ENCODE measurements around the gene OR10K1. TPM values are rescaled to one million over a fixed set of nuclear protein-coding genes. Genes with fewer than 3 reads are reported as not detected.
A peak's percentile ranks its signal among the peaks of the same experiment; 100 is the strongest.

Gene OR10K1
- total and polyA plus RNA-seq, 9 of the 15 experiments (the other 6 are each of a cell fraction or from before 2014, with no cell fraction given), result not detected

DNA sequence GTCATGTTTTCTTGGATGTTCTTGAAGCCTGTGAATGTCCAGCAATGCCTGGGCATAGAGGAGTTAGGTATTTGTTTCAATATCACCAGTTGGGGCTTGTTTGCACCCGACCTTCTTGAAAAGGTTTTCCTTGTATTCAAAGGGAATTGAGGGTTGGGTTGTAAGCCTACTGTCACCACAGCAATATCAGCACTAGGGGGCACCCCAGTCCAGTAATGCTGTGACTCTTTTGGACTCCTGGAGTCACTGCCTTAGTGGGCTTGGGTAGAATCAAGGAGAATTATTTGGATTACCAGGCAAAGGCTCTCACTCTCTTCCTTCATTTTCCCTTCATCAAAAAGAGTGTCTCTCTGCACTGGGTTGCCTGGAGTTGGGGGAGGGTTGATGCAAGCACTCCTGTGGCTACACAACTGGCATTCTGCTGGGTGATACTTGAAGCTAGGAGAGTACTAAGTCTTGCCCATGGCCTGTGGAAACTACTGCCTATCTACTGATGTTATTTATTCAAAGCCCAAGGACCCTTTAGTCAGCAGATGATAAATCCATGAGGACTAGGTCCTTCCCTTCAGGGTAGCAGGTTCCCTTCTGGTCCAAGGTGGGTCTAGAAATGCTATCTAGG lies 44.8 kb downstream of the OR10K1 start (continued):
- TF ChIP-seq, protein P1, sequence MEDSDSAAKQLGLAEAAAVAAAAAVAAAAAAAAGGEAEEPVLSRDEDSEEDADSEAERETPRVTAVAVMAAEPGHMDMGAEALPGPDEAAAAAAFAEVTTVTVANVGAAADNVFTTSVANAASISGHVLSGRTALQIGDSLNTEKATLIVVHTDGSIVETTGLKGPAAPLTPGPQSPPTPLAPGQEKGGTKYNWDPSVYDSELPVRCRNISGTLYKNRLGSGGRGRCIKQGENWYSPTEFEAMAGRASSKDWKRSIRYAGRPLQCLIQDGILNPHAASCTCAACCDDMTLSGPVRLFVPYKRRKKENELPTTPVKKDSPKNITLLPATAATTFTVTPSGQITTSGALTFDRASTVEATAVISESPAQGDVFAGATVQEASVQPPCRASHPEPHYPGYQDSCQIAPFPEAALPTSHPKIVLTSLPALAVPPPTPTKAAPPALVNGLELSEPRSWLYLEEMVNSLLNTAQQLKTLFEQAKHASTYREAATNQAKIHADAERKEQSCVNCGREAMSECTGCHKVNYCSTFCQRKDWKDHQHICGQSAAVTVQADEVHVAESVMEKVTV (CRISPR knock-in tag; IDR thresholded peaks at IDR 0.05), result peak; percentile 33; the same call in 1 of the 2 replicates
- no peak for TF ChIP-seq SMARCA4 (IDR thresholded peaks at IDR 0.05)
- peak; percentile 61; the same call in 1 of the 2 replicates for TF ChIP-seq SMC3 (conservative IDR thresholded peaks at IDR 0.05; ENCODE audit: insufficient read depth, low read depth, low read length)
- TF ChIP-seq, protein P2, sequence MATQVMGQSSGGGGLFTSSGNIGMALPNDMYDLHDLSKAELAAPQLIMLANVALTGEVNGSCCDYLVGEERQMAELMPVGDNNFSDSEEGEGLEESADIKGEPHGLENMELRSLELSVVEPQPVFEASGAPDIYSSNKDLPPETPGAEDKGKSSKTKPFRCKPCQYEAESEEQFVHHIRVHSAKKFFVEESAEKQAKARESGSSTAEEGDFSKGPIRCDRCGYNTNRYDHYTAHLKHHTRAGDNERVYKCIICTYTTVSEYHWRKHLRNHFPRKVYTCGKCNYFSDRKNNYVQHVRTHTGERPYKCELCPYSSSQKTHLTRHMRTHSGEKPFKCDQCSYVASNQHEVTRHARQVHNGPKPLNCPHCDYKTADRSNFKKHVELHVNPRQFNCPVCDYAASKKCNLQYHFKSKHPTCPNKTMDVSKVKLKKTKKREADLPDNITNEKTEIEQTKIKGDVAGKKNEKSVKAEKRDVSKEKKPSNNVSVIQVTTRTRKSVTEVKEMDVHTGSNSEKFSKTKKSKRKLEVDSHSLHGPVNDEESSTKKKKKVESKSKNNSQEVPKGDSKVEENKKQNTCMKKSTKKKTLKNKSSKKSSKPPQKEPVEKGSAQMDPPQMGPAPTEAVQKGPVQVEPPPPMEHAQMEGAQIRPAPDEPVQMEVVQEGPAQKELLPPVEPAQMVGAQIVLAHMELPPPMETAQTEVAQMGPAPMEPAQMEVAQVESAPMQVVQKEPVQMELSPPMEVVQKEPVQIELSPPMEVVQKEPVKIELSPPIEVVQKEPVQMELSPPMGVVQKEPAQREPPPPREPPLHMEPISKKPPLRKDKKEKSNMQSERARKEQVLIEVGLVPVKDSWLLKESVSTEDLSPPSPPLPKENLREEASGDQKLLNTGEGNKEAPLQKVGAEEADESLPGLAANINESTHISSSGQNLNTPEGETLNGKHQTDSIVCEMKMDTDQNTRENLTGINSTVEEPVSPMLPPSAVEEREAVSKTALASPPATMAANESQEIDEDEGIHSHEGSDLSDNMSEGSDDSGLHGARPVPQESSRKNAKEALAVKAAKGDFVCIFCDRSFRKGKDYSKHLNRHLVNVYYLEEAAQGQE (IDR thresholded peaks at IDR 0.05; ENCODE audit: borderline replicate concordance), result peak; percentile 58; the same call in 1 of the 2 replicates
- TF ChIP-seq, protein P2 (CRISPR knock-in tag; IDR thresholded peaks at IDR 0.05; ENCODE audit: low read depth), result no peak
- no peak for TF ChIP-seq SOX6 (IDR thresholded peaks at IDR 0.05)
- TF ChIP-seq RAD21 (CRISPR knock-in tag; conservative IDR thresholded peaks at IDR 0.05 in 1 of 2, IDR thresholded peaks at IDR 0.05 in 1 of 2), result peak; percentile 62 to 70
- TF ChIP-seq TBL1XR1 (IDR thresholded peaks at IDR 0.05; ENCODE audit: low read length in 2 of 2), result no peak
- no peak for TF ChIP-seq ZNF830 (CRISPR knock-in tag; IDR thresholded peaks at IDR 0.05)
- no peak for TF ChIP-seq SAFB (IDR thresholded peaks at IDR 0.05; ENCODE audit: borderline replicate concordance, low read depth, low read length)
- TF ChIP-seq, protein P3, sequence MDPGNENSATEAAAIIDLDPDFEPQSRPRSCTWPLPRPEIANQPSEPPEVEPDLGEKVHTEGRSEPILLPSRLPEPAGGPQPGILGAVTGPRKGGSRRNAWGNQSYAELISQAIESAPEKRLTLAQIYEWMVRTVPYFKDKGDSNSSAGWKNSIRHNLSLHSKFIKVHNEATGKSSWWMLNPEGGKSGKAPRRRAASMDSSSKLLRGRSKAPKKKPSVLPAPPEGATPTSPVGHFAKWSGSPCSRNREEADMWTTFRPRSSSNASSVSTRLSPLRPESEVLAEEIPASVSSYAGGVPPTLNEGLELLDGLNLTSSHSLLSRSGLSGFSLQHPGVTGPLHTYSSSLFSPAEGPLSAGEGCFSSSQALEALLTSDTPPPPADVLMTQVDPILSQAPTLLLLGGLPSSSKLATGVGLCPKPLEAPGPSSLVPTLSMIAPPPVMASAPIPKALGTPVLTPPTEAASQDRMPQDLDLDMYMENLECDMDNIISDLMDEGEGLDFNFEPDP (CRISPR knock-in tag; IDR thresholded peaks at IDR 0.05), result no peak
- no peak for TF ChIP-seq PHF8 (IDR thresholded peaks at IDR 0.05; ENCODE audit: borderline replicate concordance, low read length)

All from K562 (cell line).